ENCODE results near the gene JAG2.

JAG2 gene

GRCh38 chr14:105144026-105144665 lies 24.4 kb downstream of the JAG2 start:
- no peak overlapping the region for H3K4me3 ChIP-seq (ENCODE audit: low read depth, low read length)
- DNase-seq (ENCODE audit: low read depth): no peak

GRCh38 chr14:105143451-105144025 lies 25.0 kb downstream of the JAG2 start:
- H3K4me3 ChIP-seq (ENCODE audit: low read depth, low read length): no peak overlapping the region
- DNase-seq (ENCODE audit: low read depth): no peak
- no peak for TF ChIP-seq CTCF (IDR thresholded peaks at IDR 0.05; ENCODE audit: low read depth, low read length, missing control alignments)

More at GRCh38 chr14:105144026-105144665, 24.4 kb downstream of the JAG2 start:
- TF ChIP-seq CTCF (IDR thresholded peaks at IDR 0.05; ENCODE audit: low read depth, low read length, missing control alignments): no peak

GRCh38 chr14:105142651-105143450 lies 25.7 kb downstream of the JAG2 start:
- no peak for DNase-seq (ENCODE audit: low read depth)
- no peak overlapping the region for H3K4me3 ChIP-seq (ENCODE audit: low read depth, low read length)
- TF ChIP-seq CTCF (IDR thresholded peaks at IDR 0.05; ENCODE audit: low read depth, low read length, missing control alignments): no peak

- TF ChIP-seq CTCF (IDR thresholded peaks at IDR 0.05; ENCODE audit: low read depth, low read length, missing control alignments): no peak
- no peak overlapping the region for H3K4me3 ChIP-seq (ENCODE audit: low read depth, low read length)
- no peak for DNase-seq (ENCODE audit: low read depth)
Measured at GRCh38 chr14:105141486-105142281, 26.9 kb downstream of the JAG2 start.

GRCh38 chr14:105141026-105141425 lies 27.6 kb downstream of the JAG2 start:
- DNase-seq (ENCODE audit: low read depth): no peak
- no peak for TF ChIP-seq CTCF (IDR thresholded peaks at IDR 0.05; ENCODE audit: low read depth, low read length, missing control alignments)
- H3K4me3 ChIP-seq (ENCODE audit: low read depth, low read length): no peak overlapping the region

GRCh38 chr14:105140581-105140980 lies 28.0 kb downstream of the JAG2 start:
- DNase-seq (ENCODE audit: low read depth): no peak
- TF ChIP-seq CTCF (IDR thresholded peaks at IDR 0.05; ENCODE audit: low read depth, low read length, missing control alignments): no peak
- no peak overlapping the region for H3K4me3 ChIP-seq (ENCODE audit: low read depth, low read length)

Data from GM12864 (cell line).